HepG2 (cell line): ENCODE data around the gene ALDH4A1. TPM values are rescaled to one million over a fixed set of nuclear protein-coding genes. Genes with fewer than 3 reads are reported as not detected.

ENCODE experiments used
- CBX5 ChIP-seq: sonication (generic); formaldehyde crosslinking; IDR thresholded peaks from 2 replicates; pipeline ENCODE4 v1.4.0; 2020; ENCODE audit warnings: missing genetic modification reagents, borderline replicate concordance
- ELF3 ChIP-seq: IDR thresholded peaks from 2 replicates; pipeline ENCODE4 v1.6.1; 2016; ENCODE audit warnings: missing genetic modification reagents, missing compliant biosample characterization
- JUN ChIP-seq: sonication (generic); formaldehyde crosslinking; IDR thresholded peaks from 2 replicates; pipeline ENCODE4 v1.4.0; 2020; ENCODE audit warnings: mild to moderate bottlenecking, missing genetic modification reagents
- MAFF ChIP-seq: IDR thresholded peaks from 2 replicates; pipeline ENCODE4 v1.6.1; 2011; ENCODE audit warnings: low read depth, low read length, improper control_type of control experiment
- MED13 ChIP-seq: sonication (generic); formaldehyde crosslinking; IDR thresholded peaks from 2 replicates; pipeline ENCODE4 v1.5.0; 2020; ENCODE audit warnings: missing genetic modification reagents
- MXI1 ChIP-seq: IDR thresholded peaks from 3 replicates; pipeline ENCODE4 v1.6.1; 2012; ENCODE audit warnings: low read depth, low read length, inconsistent platforms, borderline replicate concordance
- PPARG ChIP-seq: conservative IDR thresholded peaks from 2 replicates; pipeline ENCODE4 v1.6.1; 2016; ENCODE audit warnings: missing biosample characterization, missing genetic modification reagents
- SAFB2 ChIP-seq: sonication (generic); formaldehyde crosslinking; IDR thresholded peaks from 2 replicates; pipeline ENCODE4 v1.5.1; 2020; ENCODE audit warnings: missing genetic modification reagents, low read depth, mild to moderate bottlenecking, borderline replicate concordance
- SOX5 ChIP-seq: IDR thresholded peaks from 2 replicates; pipeline ENCODE4 v1.6.1; 2016; ENCODE audit warnings: borderline replicate concordance
- SPEN ChIP-seq: sonication (generic); formaldehyde crosslinking; IDR thresholded peaks from 2 replicates; pipeline ENCODE4 v1.5.1; 2020; ENCODE audit warnings: low read depth, mild to moderate bottlenecking, missing genetic modification reagents
- TBX2 ChIP-seq: sonication (generic); formaldehyde crosslinking; IDR thresholded peaks from 2 replicates; pipeline ENCODE4 v1.5.0; 2020; ENCODE audit warnings: missing genetic modification reagents, mild to moderate bottlenecking, borderline replicate concordance
- THAP7 ChIP-seq: sonication (generic); formaldehyde crosslinking; IDR thresholded peaks from 2 replicates; pipeline ENCODE4 v1.8.1; 2023; ENCODE audit warnings: mild to moderate bottlenecking, missing genetic modification reagents
- ZBTB20 ChIP-seq: sonication (generic); formaldehyde crosslinking; IDR thresholded peaks from 2 replicates; pipeline ENCODE4 v1.8.1; 2023; ENCODE audit warnings: missing genetic modification reagents, low read depth, mild to moderate bottlenecking, borderline replicate concordance
- ZNF20 ChIP-seq: sonication (generic); formaldehyde crosslinking; IDR thresholded peaks from 2 replicates; pipeline ENCODE4 v1.4.0; 2020; ENCODE audit warnings: mild to moderate bottlenecking, moderate library complexity, missing genetic modification reagents
- ZNF260 ChIP-seq: sonication (generic); formaldehyde crosslinking; IDR thresholded peaks from 2 replicates; pipeline ENCODE4 v1.4.0; 2020; ENCODE audit warnings: missing genetic modification reagents, low read depth, mild to moderate bottlenecking, borderline replicate concordance
- ZNF709 ChIP-seq: sonication (generic); formaldehyde crosslinking; IDR thresholded peaks from 2 replicates; pipeline ENCODE4 v1.5.0; 2020; ENCODE audit warnings: mild to moderate bottlenecking, missing genetic modification reagents
- ZNF746 ChIP-seq: sonication (generic); formaldehyde crosslinking; IDR thresholded peaks from 2 replicates; pipeline ENCODE4 v1.8.0; 2022; ENCODE audit warnings: mild to moderate bottlenecking, missing genetic modification reagents
- ZNF775 ChIP-seq: sonication (generic); formaldehyde crosslinking; IDR thresholded peaks from 2 replicates; pipeline ENCODE4 v1.4.0; 2020; ENCODE audit warnings: missing genetic modification reagents, mild to moderate bottlenecking, moderate library complexity, borderline replicate concordance
- ZNF792 ChIP-seq: IDR thresholded peaks from 2 replicates; pipeline ENCODE4 v1.6.1; 2016
- polyA plus RNA-seq, 8 experiments: library from polyadenylated mRNA; depleted of rRNA in 3 of 8; stranded (reverse) in 7 of 8; unstranded in 1 of 8; fragments of >200 nt; fragmentation: Illumina TruSeq in 4 of 8; extraction: Trizol in 4 of 8; gene quantifications; 2 replicates each; pipeline versions ENCODE4 v1.2.1 to v1.2.3, GENCODE V29; 2011 to 2016; ENCODE audit warnings: low read depth in 4 of 8, missing spikeins in 1 of 8, mixed read lengths in 1 of 8; ENCODE audit not compliant: insufficient read depth in 1 of 8
- total RNA-seq, 5 experiments: library from RNA; depleted of rRNA; stranded (reverse); fragments of >200 nt; fragmentation: Illumina TruSeq; extraction: Trizol; gene quantifications; 2 replicates each; pipeline ENCODE4 v1.2.3, GENCODE V29; 2016; ENCODE audit warnings: low read depth in 1 of 5
- TF ChIP-seq, protein P1 (sequence below): sonication (generic); formaldehyde crosslinking; IDR thresholded peaks from 2 replicates; pipeline ENCODE4 v1.9.0; 2022; ENCODE audit warnings: low read depth, missing genetic modification reagents
- TF ChIP-seq, protein P2 (sequence below): sonication (generic); formaldehyde crosslinking; IDR thresholded peaks from 2 replicates; pipeline ENCODE4 v1.9.0; 2021; ENCODE audit warnings: mild to moderate bottlenecking, missing genetic modification reagents

ALDH4A1 gene
- total and polyA plus RNA-seq, 2 of the 13 experiments (the other 11 are each of a cell fraction or from before 2014, with no cell fraction given): 76.4 to 240 TPM

GRCh38 chr1:18948913-18949685 is 46.7 kb upstream of the ALDH4A1 start (continued):
- TF ChIP-seq ZNF775 (CRISPR knock-in tag): no peak
- TF ChIP-seq SPEN: peak; percentile 91
- no peak for TF ChIP-seq ZNF260 (CRISPR knock-in tag)
- no peak for TF ChIP-seq CBX5 (CRISPR knock-in tag)
- TF ChIP-seq MAFF: no peak
- 0 out of 2 replicates have a peak, but pooled peaks have one; percentile 27 for TF ChIP-seq SAFB2 (CRISPR knock-in tag)
- 0 out of 2 replicates have a peak, but pooled peaks have one; percentile 53 for TF ChIP-seq ZNF20
- peak; percentile 69 for TF ChIP-seq PPARG (CRISPR knock-in tag)
- TF ChIP-seq THAP7: peak; percentile 89
- TF ChIP-seq ZNF709 (CRISPR knock-in tag): peak; percentile 92
- peak; percentile 72 for TF ChIP-seq MED13 (CRISPR knock-in tag)
- peak; percentile 78; the same call in 1 of the 3 replicates for TF ChIP-seq MXI1
- peak; percentile 17; the same call in 1 of the 2 replicates for TF ChIP-seq JUN
- peak; percentile 38; the same call in 1 of the 2 replicates for TF ChIP-seq ZBTB20 (CRISPR knock-in tag)
- TF ChIP-seq SOX5 (CRISPR knock-in tag): peak; percentile 74
- TF ChIP-seq, protein P1, sequence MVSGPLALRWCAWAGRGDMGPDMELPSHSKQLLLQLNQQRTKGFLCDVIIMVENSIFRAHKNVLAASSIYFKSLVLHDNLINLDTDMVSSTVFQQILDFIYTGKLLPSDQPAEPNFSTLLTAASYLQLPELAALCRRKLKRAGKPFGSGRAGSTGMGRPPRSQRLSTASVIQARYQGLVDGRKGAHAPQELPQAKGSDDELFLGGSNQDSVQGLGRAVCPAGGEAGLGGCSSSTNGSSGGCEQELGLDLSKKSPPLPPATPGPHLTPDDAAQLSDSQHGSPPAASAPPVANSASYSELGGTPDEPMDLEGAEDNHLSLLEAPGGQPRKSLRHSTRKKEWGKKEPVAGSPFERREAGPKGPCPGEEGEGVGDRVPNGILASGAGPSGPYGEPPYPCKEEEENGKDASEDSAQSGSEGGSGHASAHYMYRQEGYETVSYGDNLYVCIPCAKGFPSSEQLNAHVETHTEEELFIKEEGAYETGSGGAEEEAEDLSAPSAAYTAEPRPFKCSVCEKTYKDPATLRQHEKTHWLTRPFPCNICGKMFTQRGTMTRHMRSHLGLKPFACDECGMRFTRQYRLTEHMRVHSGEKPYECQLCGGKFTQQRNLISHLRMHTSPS (CRISPR knock-in tag): 0 out of 2 replicates have a peak, but pooled peaks have one; percentile 38
- peak; percentile 69; the same call in 1 of the 2 replicates for TF ChIP-seq ZNF792
- TF ChIP-seq TBX2 (CRISPR knock-in tag): peak; percentile 82
- TF ChIP-seq, protein P2, sequence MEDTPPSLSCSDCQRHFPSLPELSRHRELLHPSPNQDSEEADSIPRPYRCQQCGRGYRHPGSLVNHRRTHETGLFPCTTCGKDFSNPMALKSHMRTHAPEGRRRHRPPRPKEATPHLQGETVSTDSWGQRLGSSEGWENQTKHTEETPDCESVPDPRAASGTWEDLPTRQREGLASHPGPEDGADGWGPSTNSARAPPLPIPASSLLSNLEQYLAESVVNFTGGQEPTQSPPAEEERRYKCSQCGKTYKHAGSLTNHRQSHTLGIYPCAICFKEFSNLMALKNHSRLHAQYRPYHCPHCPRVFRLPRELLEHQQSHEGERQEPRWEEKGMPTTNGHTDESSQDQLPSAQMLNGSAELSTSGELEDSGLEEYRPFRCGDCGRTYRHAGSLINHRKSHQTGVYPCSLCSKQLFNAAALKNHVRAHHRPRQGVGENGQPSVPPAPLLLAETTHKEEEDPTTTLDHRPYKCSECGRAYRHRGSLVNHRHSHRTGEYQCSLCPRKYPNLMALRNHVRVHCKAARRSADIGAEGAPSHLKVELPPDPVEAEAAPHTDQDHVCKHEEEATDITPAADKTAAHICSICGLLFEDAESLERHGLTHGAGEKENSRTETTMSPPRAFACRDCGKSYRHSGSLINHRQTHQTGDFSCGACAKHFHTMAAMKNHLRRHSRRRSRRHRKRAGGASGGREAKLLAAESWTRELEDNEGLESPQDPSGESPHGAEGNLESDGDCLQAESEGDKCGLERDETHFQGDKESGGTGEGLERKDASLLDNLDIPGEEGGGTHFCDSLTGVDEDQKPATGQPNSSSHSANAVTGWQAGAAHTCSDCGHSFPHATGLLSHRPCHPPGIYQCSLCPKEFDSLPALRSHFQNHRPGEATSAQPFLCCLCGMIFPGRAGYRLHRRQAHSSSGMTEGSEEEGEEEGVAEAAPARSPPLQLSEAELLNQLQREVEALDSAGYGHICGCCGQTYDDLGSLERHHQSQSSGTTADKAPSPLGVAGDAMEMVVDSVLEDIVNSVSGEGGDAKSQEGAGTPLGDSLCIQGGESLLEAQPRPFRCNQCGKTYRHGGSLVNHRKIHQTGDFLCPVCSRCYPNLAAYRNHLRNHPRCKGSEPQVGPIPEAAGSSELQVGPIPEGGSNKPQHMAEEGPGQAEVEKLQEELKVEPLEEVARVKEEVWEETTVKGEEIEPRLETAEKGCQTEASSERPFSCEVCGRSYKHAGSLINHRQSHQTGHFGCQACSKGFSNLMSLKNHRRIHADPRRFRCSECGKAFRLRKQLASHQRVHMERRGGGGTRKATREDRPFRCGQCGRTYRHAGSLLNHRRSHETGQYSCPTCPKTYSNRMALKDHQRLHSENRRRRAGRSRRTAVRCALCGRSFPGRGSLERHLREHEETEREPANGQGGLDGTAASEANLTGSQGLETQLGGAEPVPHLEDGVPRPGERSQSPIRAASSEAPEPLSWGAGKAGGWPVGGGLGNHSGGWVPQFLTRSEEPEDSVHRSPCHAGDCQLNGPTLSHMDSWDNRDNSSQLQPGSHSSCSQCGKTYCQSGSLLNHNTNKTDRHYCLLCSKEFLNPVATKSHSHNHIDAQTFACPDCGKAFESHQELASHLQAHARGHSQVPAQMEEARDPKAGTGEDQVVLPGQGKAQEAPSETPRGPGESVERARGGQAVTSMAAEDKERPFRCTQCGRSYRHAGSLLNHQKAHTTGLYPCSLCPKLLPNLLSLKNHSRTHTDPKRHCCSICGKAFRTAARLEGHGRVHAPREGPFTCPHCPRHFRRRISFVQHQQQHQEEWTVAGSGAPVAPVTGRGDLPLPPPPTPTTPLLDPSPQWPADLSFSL: no peak
- TF ChIP-seq ZNF746 (CRISPR knock-in tag): peak; percentile 92; the same call in 1 of the 2 replicates
- peak; percentile 61; the same call in 1 of the 2 replicates for TF ChIP-seq ELF3 (CRISPR knock-in tag)
